Kidney (tissue), 14 donors: Measurements from ENCODE around the gene RHBDL1. TPM values are rescaled to one million over a fixed set of nuclear protein-coding genes. Genes with fewer than 3 reads are reported as not detected.

ENCODE experiments used
- DNase-seq, 5 donors: peaks; one replicate each; pipeline ENCODE4 v3.0.0-alpha.2; 2013 to 2020
- FAIRE-seq: peaks from 2 replicates; lab custom pipeline; 2012; peaks lifted over from hg19 to GRCh38; lab: Jason Lieb, UNC
- H3K27ac ChIP-seq, 2 donors: one replicate each; pipeline ENCODE4 v1.7.0; 2013; ENCODE audit warnings: low read depth in 2 of 2, low read length in 2 of 2, inconsistent platforms in 1 of 2
- H3K27me3 ChIP-seq: one replicate; pipeline ENCODE4 v1.7.1; 2013; ENCODE audit warnings: low read length, inconsistent platforms; ENCODE audit not compliant: control insufficient read depth, insufficient read depth
- H3K36me3 ChIP-seq, 3 donors: one replicate each; pipeline versions ENCODE4 v1.7.0 to v1.7.1; 2013; ENCODE audit warnings: low read length in 3 of 3, control low read depth in 1 of 3, inconsistent platforms in 1 of 3; ENCODE audit not compliant: insufficient read depth in 3 of 3, control insufficient read depth in 2 of 3
- H3K4me1 ChIP-seq, 3 donors: one replicate each; pipeline versions ENCODE4 v1.7.0 to v1.7.1; 2013; ENCODE audit warnings: low read length in 3 of 3, inconsistent platforms in 1 of 3, low read depth in 1 of 3; ENCODE audit not compliant: control insufficient read depth in 2 of 3, insufficient read depth in 2 of 3
- H3K4me3 ChIP-seq, 3 donors: one replicate each; pipeline versions ENCODE4 v1.7.0 to v1.8.1; 2013; ENCODE audit warnings: low read length in 3 of 3, control low read depth in 1 of 3, inconsistent platforms in 1 of 3
- H3K9ac ChIP-seq, 3 donors: one replicate each; pipeline versions ENCODE4 v1.7.0 to v1.7.1; 2013; ENCODE audit warnings: low read length in 3 of 3, control low read depth in 1 of 3, inconsistent platforms in 1 of 3
- H3K9me3 ChIP-seq, 3 donors: one replicate each; pipeline versions ENCODE4 v1.7.0 to v1.7.1; 2013; ENCODE audit warnings: low read length in 3 of 3, control low read depth in 1 of 3, inconsistent platforms in 1 of 3; ENCODE audit not compliant: control insufficient read depth in 2 of 3, insufficient read depth in 1 of 3
- intact Hi-C: fragments of 100-400 bp; cut with DNase I; formaldehyde crosslinking; loops from one replicate; pipeline ENCODE4 v1.11.1; 2022
- polyA plus RNA-seq: library from polyadenylated mRNA; stranded (reverse); fragments of 350-450 nt; fragmentation: Illumina TruSeq; extraction: RNeasy Lipid Tissue Mini Kit (QIAGEN cat#74804); gene quantifications from one replicate; pipeline ENCODE4 v1.2.3, GENCODE V29; 2014; ENCODE audit warnings: low read depth, low replicate concordance; ENCODE audit not compliant: insufficient read depth
- total RNA-seq: library from RNA; stranded (reverse); fragmentation: NEBNext Ultra II Directional; extraction: Animal tissue kit (Norgen Biotek cat#: 25700); gene quantifications from one replicate; pipeline ENCODE4 v1.2.1, GENCODE V29; 2021
- TF ChIP-seq, protein P1 (sequence below): IDR thresholded peaks from 3 replicates; pipeline ENCODE4 v1.5.1; 2012; ENCODE audit warnings: mild to moderate bottlenecking, moderate library complexity, borderline replicate concordance; ENCODE audit not compliant: insufficient read depth; ENCODE audit errors: extremely low read depth
- donor health status: control.
- donor health status: control.
- donor health status: control.
- donor health status: control.
- donor health status: control.
- donor health status: DM: yes; HTN: yes; CAD: no.
- donor health status: Normal renal cell carcinoma (clear cell type).

The RHBDL1 gene
- total and polyA plus RNA-seq, 2 donors from 2014 or later, result 0.88 to 9.7 TPM

DNA sequence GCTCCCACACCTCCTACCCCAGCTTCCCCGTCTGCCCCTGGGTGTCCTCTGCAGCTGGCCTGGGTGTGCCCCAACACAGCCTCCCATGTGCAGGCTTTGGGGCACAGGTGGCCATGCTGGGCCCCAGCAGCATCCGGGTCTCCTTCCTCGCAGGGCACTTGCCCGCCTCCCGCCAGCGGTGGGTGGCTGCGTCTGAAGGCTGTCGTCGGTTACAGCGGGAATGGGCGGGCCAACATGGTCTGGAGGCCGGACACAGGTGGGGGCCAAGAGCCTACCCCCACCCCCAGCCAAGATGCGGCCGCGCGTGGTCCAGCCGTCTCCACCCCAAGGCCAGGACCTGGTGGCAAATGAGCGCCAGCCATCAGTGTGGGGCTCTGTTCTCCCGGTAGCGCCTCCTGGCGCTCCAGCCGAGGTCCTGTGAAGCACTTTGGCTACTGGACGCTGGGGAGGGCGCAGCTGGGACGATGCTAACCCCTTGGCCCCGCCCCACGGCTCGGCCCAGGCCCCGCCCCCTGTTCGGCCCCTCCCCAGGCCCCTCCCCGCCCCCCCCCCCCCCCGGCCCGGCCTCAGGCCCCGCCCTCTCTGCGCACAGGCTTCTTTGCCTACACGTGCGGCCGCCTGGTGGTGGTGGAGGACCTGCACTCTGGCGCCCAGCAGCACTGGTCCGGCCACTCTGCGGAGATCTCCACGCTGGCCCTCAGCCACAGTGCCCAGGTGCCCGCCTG is 14.8 kb upstream of the RHBDL1 start:
- H3K9me3 ChIP-seq, result no peaks in the 10 kb centered on the region
- no peaks in the 10 kb centered on the region for H3K27me3 ChIP-seq
- DNase-seq (peak; percentile 89 to 98 (median 94)), FAIRE-seq (no peak)
- H3K4me1 ChIP-seq, result peaks cover 0 to 10% (median 0%) of the 10 kb centered on the region in 3 donors
- no peak overlapping the region for H3K27ac ChIP-seq
- H3K9ac ChIP-seq, result no peak overlapping the region
- intact Hi-C loops, result no loop called here
- no peaks in the 10 kb centered on the region for H3K36me3 ChIP-seq
- TF ChIP-seq, protein P1, sequence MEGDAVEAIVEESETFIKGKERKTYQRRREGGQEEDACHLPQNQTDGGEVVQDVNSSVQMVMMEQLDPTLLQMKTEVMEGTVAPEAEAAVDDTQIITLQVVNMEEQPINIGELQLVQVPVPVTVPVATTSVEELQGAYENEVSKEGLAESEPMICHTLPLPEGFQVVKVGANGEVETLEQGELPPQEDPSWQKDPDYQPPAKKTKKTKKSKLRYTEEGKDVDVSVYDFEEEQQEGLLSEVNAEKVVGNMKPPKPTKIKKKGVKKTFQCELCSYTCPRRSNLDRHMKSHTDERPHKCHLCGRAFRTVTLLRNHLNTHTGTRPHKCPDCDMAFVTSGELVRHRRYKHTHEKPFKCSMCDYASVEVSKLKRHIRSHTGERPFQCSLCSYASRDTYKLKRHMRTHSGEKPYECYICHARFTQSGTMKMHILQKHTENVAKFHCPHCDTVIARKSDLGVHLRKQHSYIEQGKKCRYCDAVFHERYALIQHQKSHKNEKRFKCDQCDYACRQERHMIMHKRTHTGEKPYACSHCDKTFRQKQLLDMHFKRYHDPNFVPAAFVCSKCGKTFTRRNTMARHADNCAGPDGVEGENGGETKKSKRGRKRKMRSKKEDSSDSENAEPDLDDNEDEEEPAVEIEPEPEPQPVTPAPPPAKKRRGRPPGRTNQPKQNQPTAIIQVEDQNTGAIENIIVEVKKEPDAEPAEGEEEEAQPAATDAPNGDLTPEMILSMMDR, result peak; percentile 67
- H3K4me3 ChIP-seq, result no peak overlapping the region

GRCh38 chr16:661184-661821 is 14.2 kb upstream of the RHBDL1 start:
- H3K36me3 ChIP-seq, result no peaks in the 10 kb centered on the region
- no peak for FAIRE-seq
- no peak for DNase-seq
- intact Hi-C loops, result no loop called here
- H3K9me3 ChIP-seq, result no peaks in the 10 kb centered on the region
- H3K4me1 ChIP-seq, result peaks cover 0 to 10% (median 0%) of the 10 kb centered on the region in 3 donors
- peak overlapping the region in 1 of 2 donors; percentile 13 for H3K27ac ChIP-seq
- peak overlapping the region in 1 of 3 donors; percentile 19 for H3K9ac ChIP-seq
- H3K27me3 ChIP-seq, result no peaks in the 10 kb centered on the region
- H3K4me3 ChIP-seq, result no peak overlapping the region
- TF ChIP-seq, protein P1, result no peak

DNA sequence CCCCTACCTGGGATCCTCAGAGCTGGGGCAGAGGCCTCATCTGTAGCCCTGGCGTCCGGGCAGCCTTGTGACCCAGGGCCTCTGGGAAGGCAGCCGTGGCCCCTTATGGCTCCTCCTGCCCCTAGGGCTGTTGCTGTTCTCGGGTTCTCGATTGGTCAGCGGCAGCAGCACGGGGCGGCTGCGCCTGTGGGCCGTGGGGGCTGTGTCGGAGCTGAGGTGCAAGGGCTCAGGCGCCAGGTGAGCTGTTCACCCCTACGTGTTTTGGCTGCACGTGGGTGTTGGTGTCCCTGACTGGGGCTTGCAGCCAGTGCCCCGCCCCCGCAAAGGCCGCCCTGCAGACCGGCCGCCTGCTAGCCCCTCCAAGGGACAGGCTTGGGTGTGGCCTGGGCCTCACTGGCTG is 13.4 kb upstream of the RHBDL1 start:
- Histone ChIP-seq H3K27ac (no peak overlapping the region), H3K9me3 (no peaks in the 10 kb centered on the region), H3K4me3 (no peak overlapping the region), H3K4me1 (peaks cover 0 to 10% (median 0%) of the 10 kb centered on the region in 3 donors), H3K27me3 (no peaks in the 10 kb centered on the region), H3K9ac (no peak overlapping the region), H3K36me3 (no peaks in the 10 kb centered on the region)
- intact Hi-C loops, result no loop called here
- DNase-seq (no peak), FAIRE-seq (no peak)
- TF ChIP-seq, protein P1, result no peak
